Spleen (tissue), 7 donors: ENCODE measurements around the gene ABTB1.

Experiments
- POLR2AphosphoS5 ChIP-seq, 3 donors: sonication (generic); formaldehyde crosslinking; IDR thresholded peaks; one replicate each; pipeline ENCODE4 v1.5.1; 2017; ENCODE audit warnings: antibody characterized with exemption in 3 of 3
- TF ChIP-seq, protein P1 (sequence below), 11 experiments: fragments of 200-600 bp in 7 of 11; fragments of 450-650 bp in 4 of 11; sonication (generic) in 4 of 11; IDR thresholded peaks in 8 of 11; conservative IDR thresholded peaks in 3 of 11; 1 replicate in 7 of 11; 2 replicates in 4 of 11; pipeline versions ENCODE4 v1.4.0 to v1.8.0; 2016 to 2021; ENCODE audit warnings: antibody characterized with exemption in 11 of 11, inconsistent platforms in 4 of 11, mild to moderate bottlenecking in 1 of 11
- donor health status: DM: no; HTN: no; CAD: no; lungs with moderate emphysema.
- donor health status: DM: no; HTN: no; CAD: no.
- donor health status: DM: no; HTN: no; CAD: no.

DNA sequence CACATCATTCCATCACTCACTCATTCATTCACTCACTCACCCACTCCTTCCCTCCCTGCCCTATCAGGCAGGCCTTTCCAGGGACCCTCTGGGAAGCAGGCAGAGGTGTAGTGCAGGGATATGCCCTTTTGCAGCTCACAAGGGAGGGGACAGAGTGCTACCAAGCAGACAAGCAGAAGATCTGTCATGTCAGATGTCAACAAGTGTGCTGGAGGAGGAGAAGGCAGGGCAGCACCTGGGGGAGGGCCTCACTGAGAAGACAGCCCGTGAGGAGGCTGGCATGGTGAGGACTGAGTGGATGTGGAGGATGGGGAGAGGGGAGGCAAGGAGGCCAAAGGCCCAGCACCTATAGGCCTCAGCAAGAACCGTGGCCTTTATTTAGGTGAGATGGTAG lies 15.3 kb downstream of the ABTB1 start:
- TF ChIP-seq POLR2AphosphoS5 (IDR thresholded peaks at IDR 0.05), result peak in 1 of 3 donors; percentile 21
- TF ChIP-seq, protein P1, sequence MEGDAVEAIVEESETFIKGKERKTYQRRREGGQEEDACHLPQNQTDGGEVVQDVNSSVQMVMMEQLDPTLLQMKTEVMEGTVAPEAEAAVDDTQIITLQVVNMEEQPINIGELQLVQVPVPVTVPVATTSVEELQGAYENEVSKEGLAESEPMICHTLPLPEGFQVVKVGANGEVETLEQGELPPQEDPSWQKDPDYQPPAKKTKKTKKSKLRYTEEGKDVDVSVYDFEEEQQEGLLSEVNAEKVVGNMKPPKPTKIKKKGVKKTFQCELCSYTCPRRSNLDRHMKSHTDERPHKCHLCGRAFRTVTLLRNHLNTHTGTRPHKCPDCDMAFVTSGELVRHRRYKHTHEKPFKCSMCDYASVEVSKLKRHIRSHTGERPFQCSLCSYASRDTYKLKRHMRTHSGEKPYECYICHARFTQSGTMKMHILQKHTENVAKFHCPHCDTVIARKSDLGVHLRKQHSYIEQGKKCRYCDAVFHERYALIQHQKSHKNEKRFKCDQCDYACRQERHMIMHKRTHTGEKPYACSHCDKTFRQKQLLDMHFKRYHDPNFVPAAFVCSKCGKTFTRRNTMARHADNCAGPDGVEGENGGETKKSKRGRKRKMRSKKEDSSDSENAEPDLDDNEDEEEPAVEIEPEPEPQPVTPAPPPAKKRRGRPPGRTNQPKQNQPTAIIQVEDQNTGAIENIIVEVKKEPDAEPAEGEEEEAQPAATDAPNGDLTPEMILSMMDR (IDR thresholded peaks at IDR 0.05 in 8 of 11, conservative IDR thresholded peaks at IDR 0.05 in 3 of 11), result no peak
